Lower leg skin (tissue), 4 donors: ENCODE data around the gene C1orf21. TPM values are rescaled to one million over a fixed set of nuclear protein-coding genes. Genes with fewer than 3 reads are reported as not detected.

Experiments
- DNase-seq, 2 donors: peaks; one replicate each; pipeline ENCODE4 v3.0.0-alpha.2; 2019; ENCODE audit warnings: low spot score in 2 of 2
- H3K4me3 ChIP-seq: fragments of 200-600 bp; sonication (generic); 2 replicates; pipeline ENCODE4 v1.5.1; 2017; ENCODE audit warnings: mild to moderate bottlenecking, low read depth; ENCODE audit not compliant: poor library complexity, severe bottlenecking
- CTCF ChIP-seq, 3 donors: fragments of 450-650 bp; IDR thresholded peaks; one replicate each; pipeline ENCODE4 v1.5.1; 2016; ENCODE audit warnings: antibody characterized with exemption in 3 of 3, mild to moderate bottlenecking in 3 of 3, moderate library complexity in 2 of 3
- POLR2A ChIP-seq, 2 donors: fragments of 450-650 bp; IDR thresholded peaks; one replicate each; pipeline ENCODE4 v1.6.1; 2016 to 2017; ENCODE audit warnings: antibody characterized with exemption in 2 of 2, mild to moderate bottlenecking in 1 of 2, moderate library complexity in 1 of 2
- WGBS, 2 donors: methylation state at CpG; one replicate each; pipeline ENCODE4 v1.1.5; 2018; 5-methylcytosine and 5-hydroxymethylcytosine counted together
- intact Hi-C: fragments of 100-400 bp; cut with DNase I; formaldehyde crosslinking; loops from one replicate; pipeline ENCODE4 v1.15.0; 2023; ENCODE audit warnings: low total_unique reads
- total RNA-seq, 4 donors: library from RNA; depleted of rRNA; stranded (reverse); fragments of >200 nt; gene quantifications; one replicate each; pipeline ENCODE4 v1.1.0, GENCODE V29; 2016

C1orf21 gene
- total RNA-seq, 4 donors from 2014 or later = 37.6 to 79.4 (median 56.2) TPM

- H3K4me3 ChIP-seq = no peak overlapping the region
- intact Hi-C loops = no loop called here
- TF ChIP-seq POLR2A (IDR thresholded peaks at IDR 0.05) (no peak), CTCF (IDR thresholded peaks at IDR 0.05) (no peak)
- 47 to 51% methylated on average over 5 of the region's 5 CpGs for WGBS, 2 donors
- DNase-seq = no peak
Observed at GRCh38 chr1:184535191-184535970, 148.6 kb downstream of the C1orf21 start.

GRCh38 chr1:184536246-184536985 lies 149.6 kb downstream of the C1orf21 start:
- WGBS, 2 donors = 92% methylated on average over 8 of the region's 8 CpGs
- intact Hi-C loops = no loop called here
- no peak overlapping the region for H3K4me3 ChIP-seq
- DNase-seq = no peak
- TF ChIP-seq POLR2A (IDR thresholded peaks at IDR 0.05) (no peak), CTCF (IDR thresholded peaks at IDR 0.05) (no peak)

GRCh38 chr1:184539580-184539979 lies 152.8 kb downstream of the C1orf21 start:
- DNase-seq = no peak
- intact Hi-C loops = no loop called here
- whole genome bisulfite sequencing, 2 donors = 83 to 84% methylated on average over 2 of the region's 2 CpGs
- TF ChIP-seq POLR2A (IDR thresholded peaks at IDR 0.05) (no peak), CTCF (IDR thresholded peaks at IDR 0.05) (no peak)
- H3K4me3 ChIP-seq = no peak overlapping the region

GRCh38 chr1:184541537-184542152 lies 154.8 kb downstream of the C1orf21 start:
- no peak for DNase-seq
- H3K4me3 ChIP-seq = no peak overlapping the region
- no peak for TF ChIP-seq POLR2A (IDR thresholded peaks at IDR 0.05)
- TF ChIP-seq CTCF (IDR thresholded peaks at IDR 0.05) = no peak
- 44% methylated on average over 9 of the region's 9 CpGs for WGBS, 2 donors
- intact Hi-C loops = no loop called here

- H3K4me3 ChIP-seq = no peak overlapping the region
- no peak for TF ChIP-seq CTCF (IDR thresholded peaks at IDR 0.05)
- no peak for TF ChIP-seq POLR2A (IDR thresholded peaks at IDR 0.05)
- intact Hi-C loops = no loop called here
- DNase-seq = no peak
- WGBS, 2 donors = 69 to 75% methylated on average over 3 of the region's 3 CpGs
Observed at GRCh38 chr1:184542291-184542690, 155.5 kb downstream of the C1orf21 start.
